WTC11 (cell line): ENCODE measurements around the gene DMKN.

Source experiments
- JUN ChIP-seq: sonication (generic); formaldehyde crosslinking; IDR thresholded peaks from 2 replicates; pipeline ENCODE4 v1.8.0; 2023; ENCODE audit warnings: mild to moderate bottlenecking, missing genetic modification reagents
- MAX ChIP-seq: sonication (generic); formaldehyde crosslinking; IDR thresholded peaks from 2 replicates; pipeline ENCODE4 v1.8.0; 2022; ENCODE audit warnings: mild to moderate bottlenecking, missing genetic modification reagents
- SMAD3 ChIP-seq: sonication (generic); formaldehyde crosslinking; IDR thresholded peaks from 2 replicates; pipeline ENCODE4 v1.8.0; 2022; ENCODE audit warnings: missing genetic modification reagents, mild to moderate bottlenecking, borderline replicate concordance
- ZNF396 ChIP-seq: fragments of 250-450 bp; sonication (Bioruptor Pico); IDR thresholded peaks from 2 replicates; pipeline ENCODE4 v1.8.0; 2021; ENCODE audit warnings: mild to moderate bottlenecking, moderate library complexity, borderline replicate concordance
- TF ChIP-seq, protein P1 (sequence below): sonication (generic); formaldehyde crosslinking; IDR thresholded peaks from 2 replicates; pipeline ENCODE4 v1.8.1; 2022; ENCODE audit warnings: low read depth, mild to moderate bottlenecking, moderate library complexity, missing genetic modification reagents, borderline replicate concordance
- TF ChIP-seq, protein P2 (sequence below): fragments of 200-600 bp; IDR thresholded peaks from 2 replicates; pipeline ENCODE4 v1.8.0; 2022; ENCODE audit warnings: antibody characterized with exemption
- TF ChIP-seq, protein P3 (sequence below): sonication (generic); formaldehyde crosslinking; conservative IDR thresholded peaks from 2 replicates; pipeline ENCODE4 v1.8.1; 2022; ENCODE audit warnings: mild to moderate bottlenecking, missing genetic modification reagents
- TF ChIP-seq, protein P4 (sequence below): fragments of 250-450 bp; sonication (Bioruptor Pico); IDR thresholded peaks from 2 replicates; pipeline ENCODE4 v1.9.0; 2021; ENCODE audit warnings: mild to moderate bottlenecking

- TF ChIP-seq, protein P1, sequence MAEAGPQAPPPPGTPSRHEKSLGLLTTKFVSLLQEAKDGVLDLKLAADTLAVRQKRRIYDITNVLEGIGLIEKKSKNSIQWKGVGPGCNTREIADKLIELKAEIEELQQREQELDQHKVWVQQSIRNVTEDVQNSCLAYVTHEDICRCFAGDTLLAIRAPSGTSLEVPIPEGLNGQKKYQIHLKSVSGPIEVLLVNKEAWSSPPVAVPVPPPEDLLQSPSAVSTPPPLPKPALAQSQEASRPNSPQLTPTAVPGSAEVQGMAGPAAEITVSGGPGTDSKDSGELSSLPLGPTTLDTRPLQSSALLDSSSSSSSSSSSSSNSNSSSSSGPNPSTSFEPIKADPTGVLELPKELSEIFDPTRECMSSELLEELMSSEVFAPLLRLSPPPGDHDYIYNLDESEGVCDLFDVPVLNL (CRISPR knock-in tag) = no peak
- TF ChIP-seq, protein P2, sequence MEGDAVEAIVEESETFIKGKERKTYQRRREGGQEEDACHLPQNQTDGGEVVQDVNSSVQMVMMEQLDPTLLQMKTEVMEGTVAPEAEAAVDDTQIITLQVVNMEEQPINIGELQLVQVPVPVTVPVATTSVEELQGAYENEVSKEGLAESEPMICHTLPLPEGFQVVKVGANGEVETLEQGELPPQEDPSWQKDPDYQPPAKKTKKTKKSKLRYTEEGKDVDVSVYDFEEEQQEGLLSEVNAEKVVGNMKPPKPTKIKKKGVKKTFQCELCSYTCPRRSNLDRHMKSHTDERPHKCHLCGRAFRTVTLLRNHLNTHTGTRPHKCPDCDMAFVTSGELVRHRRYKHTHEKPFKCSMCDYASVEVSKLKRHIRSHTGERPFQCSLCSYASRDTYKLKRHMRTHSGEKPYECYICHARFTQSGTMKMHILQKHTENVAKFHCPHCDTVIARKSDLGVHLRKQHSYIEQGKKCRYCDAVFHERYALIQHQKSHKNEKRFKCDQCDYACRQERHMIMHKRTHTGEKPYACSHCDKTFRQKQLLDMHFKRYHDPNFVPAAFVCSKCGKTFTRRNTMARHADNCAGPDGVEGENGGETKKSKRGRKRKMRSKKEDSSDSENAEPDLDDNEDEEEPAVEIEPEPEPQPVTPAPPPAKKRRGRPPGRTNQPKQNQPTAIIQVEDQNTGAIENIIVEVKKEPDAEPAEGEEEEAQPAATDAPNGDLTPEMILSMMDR = no peak
- TF ChIP-seq JUN (CRISPR knock-in tag) (no peak), ZNF396 (no peak), SMAD3 (CRISPR knock-in tag) (no peak), MAX (no peak)
- TF ChIP-seq, protein P3, sequence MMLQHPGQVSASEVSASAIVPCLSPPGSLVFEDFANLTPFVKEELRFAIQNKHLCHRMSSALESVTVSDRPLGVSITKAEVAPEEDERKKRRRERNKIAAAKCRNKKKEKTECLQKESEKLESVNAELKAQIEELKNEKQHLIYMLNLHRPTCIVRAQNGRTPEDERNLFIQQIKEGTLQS = no peak
- TF ChIP-seq, protein P4, sequence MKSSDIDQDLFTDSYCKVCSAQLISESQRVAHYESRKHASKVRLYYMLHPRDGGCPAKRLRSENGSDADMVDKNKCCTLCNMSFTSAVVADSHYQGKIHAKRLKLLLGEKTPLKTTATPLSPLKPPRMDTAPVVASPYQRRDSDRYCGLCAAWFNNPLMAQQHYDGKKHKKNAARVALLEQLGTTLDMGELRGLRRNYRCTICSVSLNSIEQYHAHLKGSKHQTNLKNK (CRISPR knock-in tag) = no peak
Observed at GRCh38 chr19:35458192-35458591, 55.3 kb downstream of the DMKN start.
